NK-92 (cell line): ENCODE measurements around the gene HOXC9.

Experiments used
- DNase-seq: peaks from one replicate; lab custom pipeline; 2025; ENCODE audit not compliant: unreplicated experiment; lab: John Stamatoyannopoulos, UW

Gene HOXC9

GRCh38 chr12:53975479-53976152 lies 24.3 kb upstream of the HOXC9 start:
- no peak for DNase-seq

GRCh38 chr12:53976172-53976822 lies 23.7 kb upstream of the HOXC9 start:
- DNase-seq, result no peak

GRCh38 chr12:53976823-53977595 lies 23.0 kb upstream of the HOXC9 start:
- no peak for DNase-seq

- DNase-seq, result no peak
Measured at GRCh38 chr12:53977596-53978445, 22.1 kb upstream of the HOXC9 start.

- DNase-seq, result no peak
Measured at GRCh38 chr12:53978477-53979356, 21.2 kb upstream of the HOXC9 start.

GRCh38 chr12:53980104-53980801 lies 19.7 kb upstream of the HOXC9 start:
- DNase-seq, result no peak

GRCh38 chr12:53980802-53981496 lies 19.0 kb upstream of the HOXC9 start:
- DNase-seq, result no peak

- no peak for DNase-seq
Measured at GRCh38 chr12:53981634-53982565, 18.1 kb upstream of the HOXC9 start.

- DNase-seq, result no peak
Measured at GRCh38 chr12:53982648-53983567, 17.1 kb upstream of the HOXC9 start.

- no peak for DNase-seq
Measured at GRCh38 chr12:53983568-53983949, 16.4 kb upstream of the HOXC9 start.

- no peak for DNase-seq
Measured at GRCh38 chr12:53983950-53984572, 15.9 kb upstream of the HOXC9 start.

GRCh38 chr12:53984901-53985691 lies 14.9 kb upstream of the HOXC9 start, which contains the start of gene HOXC10:
HOXC10 (plus strand) TSS chr12:53985146; CDS start chr12:53985260, 114 bp downstream.
- DNase-seq, result no peak

- no peak for DNase-seq
Measured at GRCh38 chr12:53985692-53985993, 14.3 kb upstream of the HOXC9 start.

- DNase-seq, result no peak
Measured at GRCh38 chr12:53985994-53986685, 13.8 kb upstream of the HOXC9 start.
